PC-3 (cell line): Measurements from ENCODE around the gene KMT2C.
"Not testable (repeated sequence)": the region's sequence is repeated elsewhere in the genome, so short reads cannot be mapped to it uniquely, and the experiment has no call there.

Source experiments
- CTCF ChIP-seq: fragments of 300-600 bp; sonication (generic); conservative IDR thresholded peaks from 2 replicates; pipeline ENCODE4 v1.5.1; 2017; ENCODE audit warnings: antibody characterized with exemption, low read depth, mild to moderate bottlenecking, low read length
- EZH2 ChIP-seq: fragments of 300-600 bp; sonication (generic); IDR thresholded peaks from one replicate; pipeline ENCODE4 v1.6.1; 2017; ENCODE audit warnings: antibody characterized with exemption, mild to moderate bottlenecking, low read length; ENCODE audit not compliant: unreplicated experiment

GRCh38 chr7:152436931-152437575 is 1.2 kb upstream of the KMT2C start:
- TF ChIP-seq CTCF, EZH2: not testable (repeated sequence)
